ENCODE measurements around the gene PARVG.

Gene PARVG

GRCh38 chr22:44180706-44181032, at the start of gene PARVG:
TSS of gene PARVG (plus strand) at chr22:44180925. CDS start at chr22:44183330, 2,405 bp downstream.
- DNase-seq (ENCODE audit: insufficient read length, low spot score) (peak; percentile 74), FAIRE-seq (peak; percentile 99)

- FAIRE-seq, result no peak
Measured at GRCh38 chr22:44131412-44131811, 49.3 kb upstream of the PARVG start.

GRCh38 chr22:44131989-44132685, 48.6 kb upstream of the PARVG start:
- DNase-seq (ENCODE audit: insufficient read length, low spot score) (no peak), FAIRE-seq (no peak)

More at GRCh38 chr22:44131412-44131811, 49.3 kb upstream of the PARVG start:
- DNase-seq (ENCODE audit: insufficient read length, low spot score), result no peak

- DNase-seq (ENCODE audit: insufficient read length, low spot score) (no peak), FAIRE-seq (no peak)
Measured at GRCh38 chr22:44132724-44133123, 48.0 kb upstream of the PARVG start.

GRCh38 chr22:44133161-44133560, 47.6 kb upstream of the PARVG start:
- DNase-seq (ENCODE audit: insufficient read length, low spot score) (no peak), FAIRE-seq (no peak)

- DNase-seq (ENCODE audit: insufficient read length, low spot score) (no peak), FAIRE-seq (no peak)
Measured at GRCh38 chr22:44133901-44134571, 46.7 kb upstream of the PARVG start.

GRCh38 chr22:44136112-44136511, 44.6 kb upstream of the PARVG start:
- FAIRE-seq, result no peak
- no peak for DNase-seq (ENCODE audit: insufficient read length, low spot score)

- FAIRE-seq, result no peak
Measured at GRCh38 chr22:44136786-44137185, 43.9 kb upstream of the PARVG start.

GRCh38 chr22:44137415-44137814, 43.3 kb upstream of the PARVG start:
- no peak for DNase-seq (ENCODE audit: insufficient read length, low spot score)
- no peak for FAIRE-seq

More at GRCh38 chr22:44136786-44137185, 43.9 kb upstream of the PARVG start:
- no peak for DNase-seq (ENCODE audit: insufficient read length, low spot score)

- FAIRE-seq (no peak), DNase-seq (ENCODE audit: insufficient read length, low spot score) (no peak)
Measured at GRCh38 chr22:44139773-44140172, 41.0 kb upstream of the PARVG start.

GRCh38 chr22:44142421-44143104, 38.2 kb upstream of the PARVG start:
- no peak for DNase-seq (ENCODE audit: insufficient read length, low spot score)
- FAIRE-seq, result no peak

- FAIRE-seq, result no peak
- no peak for DNase-seq (ENCODE audit: insufficient read length, low spot score)
Measured at GRCh38 chr22:44143105-44143474, 37.6 kb upstream of the PARVG start.

GRCh38 chr22:44143579-44143978, 37.1 kb upstream of the PARVG start:
- FAIRE-seq, result no peak
- no peak for DNase-seq (ENCODE audit: insufficient read length, low spot score)

- FAIRE-seq (no peak), DNase-seq (ENCODE audit: insufficient read length, low spot score) (no peak)
Measured at GRCh38 chr22:44144046-44144569, 36.6 kb upstream of the PARVG start.

- DNase-seq (ENCODE audit: insufficient read length, low spot score) (no peak), FAIRE-seq (no peak)
Measured at GRCh38 chr22:44145544-44145943, 35.2 kb upstream of the PARVG start.

GRCh38 chr22:44146088-44146861, 34.5 kb upstream of the PARVG start:
- DNase-seq (ENCODE audit: insufficient read length, low spot score), result no peak
- no peak for FAIRE-seq

GRCh38 chr22:44147008-44147645, 33.6 kb upstream of the PARVG start:
- FAIRE-seq, result no peak
- DNase-seq (ENCODE audit: insufficient read length, low spot score), result no peak

GRCh38 chr22:44147821-44148574, 32.7 kb upstream of the PARVG start:
- DNase-seq (ENCODE audit: insufficient read length, low spot score), result no peak
- FAIRE-seq, result no peak

- no peak for DNase-seq (ENCODE audit: insufficient read length, low spot score)
- no peak for FAIRE-seq
Measured at GRCh38 chr22:44151676-44152075, 29.0 kb upstream of the PARVG start.

- DNase-seq (ENCODE audit: insufficient read length, low spot score), result no peak
- FAIRE-seq, result no peak
Measured at GRCh38 chr22:44153710-44154109, 27.0 kb upstream of the PARVG start.

All from GM19239 (cell line).